ENCODE results near the gene UBAC2.
"Not testable (repeated sequence)": the region's sequence is repeated elsewhere in the genome, so short reads cannot be mapped to it uniquely, and the experiment has no call there.

UBAC2 gene

DNA sequence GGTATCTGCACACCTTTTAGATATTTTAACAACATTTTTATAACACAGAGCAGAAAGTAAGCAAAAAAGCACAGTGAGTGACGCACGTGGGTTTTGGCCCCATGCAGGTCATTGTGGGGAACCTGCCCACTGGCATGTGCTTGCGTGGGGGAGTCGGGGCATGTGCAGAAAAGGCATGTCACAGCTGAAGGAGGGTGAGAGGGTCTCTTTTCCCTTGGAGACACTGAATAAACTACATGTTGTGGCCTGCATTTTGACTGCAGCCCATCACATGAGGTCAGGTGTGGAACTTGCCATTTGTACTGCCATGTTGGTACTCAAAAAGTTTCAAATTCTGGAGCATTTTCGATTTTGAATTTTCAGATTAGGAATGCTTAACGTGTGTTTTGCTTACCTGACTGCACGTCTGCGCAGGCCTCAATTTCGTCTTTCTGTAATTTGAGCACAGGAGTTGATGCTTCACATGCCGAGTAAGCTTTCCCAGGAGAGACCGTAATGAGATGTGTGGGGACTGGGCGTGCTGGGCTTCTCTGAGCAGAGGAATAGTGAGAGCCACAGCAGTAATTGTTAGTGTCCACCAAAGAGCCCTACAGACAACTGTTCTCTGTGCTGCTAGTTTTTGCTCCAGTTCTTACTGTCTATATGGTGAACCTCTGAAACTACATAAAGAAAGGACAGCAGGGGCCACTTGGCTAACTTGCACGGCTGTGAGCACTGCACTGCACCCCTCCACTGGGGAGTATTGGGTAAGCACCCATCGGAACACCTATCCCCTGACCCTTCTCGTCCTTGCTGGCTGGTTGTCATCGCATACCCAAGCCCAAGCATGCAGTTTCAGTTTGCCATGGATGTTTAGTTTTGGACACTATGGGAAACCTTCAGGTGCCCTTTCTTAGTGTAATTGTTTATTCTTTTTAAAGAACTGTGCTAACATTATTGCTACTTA is 179.5 kb downstream of the UBAC2 start:
- no peak for DNase-seq (ENCODE audit: low read depth)

- no peak for DNase-seq (ENCODE audit: low read depth)
These were observed 180.4 kb downstream of the UBAC2 start for GRCh38 chr13:99380921-99381645.

DNA sequence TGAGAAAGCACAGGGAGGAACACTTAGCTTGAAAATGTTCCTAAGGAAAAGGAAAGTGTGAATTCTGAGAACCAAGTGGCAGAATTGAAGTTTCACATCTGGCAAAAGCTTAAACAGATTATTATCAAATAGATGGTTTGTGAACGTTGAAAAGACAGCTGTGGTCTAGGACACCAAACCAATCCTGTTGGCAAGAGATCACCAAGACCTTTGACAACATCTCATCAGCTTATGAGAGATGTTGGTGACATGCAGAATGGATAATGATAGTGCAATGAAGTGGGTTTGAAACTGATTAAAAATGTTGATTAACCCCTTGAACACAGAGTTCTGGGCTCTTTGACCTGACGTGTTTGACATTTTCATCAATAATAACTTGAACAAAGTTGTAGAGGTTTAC is 181.1 kb downstream of the UBAC2 start:
- DNase-seq (ENCODE audit: low read depth): no peak

DNA sequence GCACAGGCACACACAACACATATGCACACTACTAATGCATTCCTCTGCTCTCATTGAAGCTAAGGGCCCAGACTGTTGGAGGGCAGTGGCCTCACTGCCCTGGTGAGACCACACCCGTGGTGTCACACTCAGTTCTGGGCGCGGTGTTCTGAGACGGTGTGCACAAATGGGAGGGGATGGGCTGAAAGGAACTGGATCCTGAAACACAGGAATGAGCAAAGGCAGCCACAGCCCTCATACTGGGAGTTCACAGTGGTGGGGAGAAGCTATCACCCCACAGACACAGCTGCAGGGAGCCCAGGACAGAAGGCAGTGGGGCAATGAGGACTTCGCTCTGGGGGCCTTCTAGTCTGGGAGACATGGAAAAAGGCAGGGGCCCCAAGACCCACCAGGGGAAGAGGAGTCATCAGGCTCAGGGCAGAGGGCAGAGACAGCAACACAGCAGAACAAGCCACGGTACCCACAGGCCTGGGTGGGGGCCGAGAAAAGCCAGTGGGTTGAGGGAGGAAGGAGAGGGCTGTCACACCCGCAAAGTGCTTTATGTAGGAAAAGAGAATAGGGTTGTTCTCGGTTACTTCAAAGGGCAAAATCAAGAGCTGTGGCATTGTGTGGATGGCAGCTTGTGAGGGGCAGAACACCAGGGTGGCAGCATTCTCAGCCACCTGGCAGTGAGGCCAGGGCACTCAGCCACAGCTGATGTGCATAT is 181.9 kb downstream of the UBAC2 start:
- DNase-seq (ENCODE audit: low read depth): no peak

- DNase-seq (ENCODE audit: low read depth): no peak
These were observed 182.9 kb downstream of the UBAC2 start for GRCh38 chr13:99383511-99383921.

DNA sequence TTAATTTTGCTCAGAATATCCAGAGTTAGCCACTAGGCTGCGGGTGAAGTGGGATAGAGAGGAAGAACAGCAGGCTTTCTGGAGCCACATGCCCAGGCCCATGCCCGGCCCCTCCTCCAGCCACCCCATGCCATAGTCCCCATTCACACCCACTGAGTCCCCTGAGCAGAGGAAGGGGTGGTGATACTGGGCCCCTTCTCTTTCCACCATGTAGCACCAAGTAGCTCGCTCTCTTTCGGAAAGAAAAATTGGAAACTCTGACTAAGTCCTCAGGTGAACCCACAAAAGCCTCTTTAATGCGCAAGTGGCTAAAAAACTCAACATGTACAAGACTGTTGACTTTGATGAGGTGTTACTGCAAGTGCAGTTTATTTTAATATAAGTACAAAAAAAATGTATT is 183.3 kb downstream of the UBAC2 start:
- no peak for DNase-seq (ENCODE audit: low read depth)

- DNase-seq (ENCODE audit: low read depth): no peak
These were observed 183.8 kb downstream of the UBAC2 start for GRCh38 chr13:99384468-99384867.

DNA sequence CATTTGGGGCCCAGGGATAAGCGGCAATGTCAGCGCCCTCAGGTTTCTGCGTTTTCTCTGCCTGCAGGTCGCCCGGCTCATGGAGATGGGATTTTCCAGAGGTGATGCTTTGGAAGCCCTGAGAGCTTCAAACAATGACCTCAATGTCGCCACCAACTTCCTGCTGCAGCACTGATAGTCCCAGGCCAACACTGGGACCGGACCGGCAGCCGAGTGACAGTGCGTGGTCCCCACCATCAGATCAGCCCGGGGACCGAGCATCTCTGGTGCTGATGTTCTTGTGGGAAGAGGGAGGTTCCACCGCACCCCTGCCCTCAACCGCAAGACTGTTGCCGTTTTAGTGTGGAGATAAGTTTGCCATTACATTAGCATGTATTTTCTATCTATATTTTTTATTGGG is 184.5 kb downstream of the UBAC2 start:
- DNase-seq (ENCODE audit: low read depth): no peak

DNA sequence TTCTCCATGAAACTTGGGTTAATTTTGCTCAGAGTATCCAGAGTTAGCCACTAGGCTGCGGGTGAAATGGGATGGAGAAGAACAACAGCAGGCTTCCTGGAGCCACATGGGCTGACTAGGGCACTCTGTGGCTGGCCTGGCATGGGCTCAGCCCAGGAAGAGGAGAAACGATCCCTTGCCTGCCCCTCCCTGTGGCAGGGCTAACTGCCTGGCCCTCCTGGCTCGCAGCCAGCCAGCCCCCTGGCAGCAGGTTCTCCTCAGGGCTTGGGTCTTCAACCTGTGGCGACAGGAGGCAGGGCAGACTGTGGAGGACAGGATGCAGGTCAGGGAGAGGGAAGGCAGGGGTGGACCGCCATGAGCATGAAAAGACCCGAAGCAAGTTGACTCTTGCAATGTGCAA is 185.3 kb downstream of the UBAC2 start:
- no peak for DNase-seq (ENCODE audit: low read depth)

GRCh38 chr13:99386495-99386894 is 185.8 kb downstream of the UBAC2 start:
- DNase-seq (ENCODE audit: low read depth): no peak

GRCh38 chr13:99386911-99387788 is 186.5 kb downstream of the UBAC2 start:
- no peak for DNase-seq (ENCODE audit: low read depth)

GRCh38 chr13:99388334-99388923 is 187.8 kb downstream of the UBAC2 start:
- DNase-seq (ENCODE audit: low read depth): no peak

DNA sequence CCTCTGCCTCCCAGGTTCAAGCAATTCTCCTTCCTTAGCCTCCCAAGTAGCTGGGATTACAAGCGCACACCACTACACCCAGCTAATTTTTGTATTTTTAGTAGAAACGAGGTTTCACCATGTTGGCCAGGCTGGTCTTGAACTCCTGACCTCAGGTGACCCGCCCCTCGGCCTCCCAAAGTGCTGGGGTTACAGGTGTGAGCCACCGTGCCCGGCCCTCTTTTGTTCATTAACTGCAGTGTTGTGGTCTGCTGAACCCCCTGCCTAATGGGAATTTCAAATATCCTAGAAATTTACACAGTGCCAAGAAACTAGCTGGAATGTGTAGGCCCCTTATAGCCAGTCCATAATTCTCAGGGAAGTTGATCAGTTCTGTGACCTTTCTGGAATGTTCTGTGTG is 188.4 kb downstream of the UBAC2 start:
- DNase-seq (ENCODE audit: low read depth): not testable (repeated sequence)

- DNase-seq (ENCODE audit: low read depth): no peak
These were observed 189.1 kb downstream of the UBAC2 start for GRCh38 chr13:99389520-99390304.

DNA sequence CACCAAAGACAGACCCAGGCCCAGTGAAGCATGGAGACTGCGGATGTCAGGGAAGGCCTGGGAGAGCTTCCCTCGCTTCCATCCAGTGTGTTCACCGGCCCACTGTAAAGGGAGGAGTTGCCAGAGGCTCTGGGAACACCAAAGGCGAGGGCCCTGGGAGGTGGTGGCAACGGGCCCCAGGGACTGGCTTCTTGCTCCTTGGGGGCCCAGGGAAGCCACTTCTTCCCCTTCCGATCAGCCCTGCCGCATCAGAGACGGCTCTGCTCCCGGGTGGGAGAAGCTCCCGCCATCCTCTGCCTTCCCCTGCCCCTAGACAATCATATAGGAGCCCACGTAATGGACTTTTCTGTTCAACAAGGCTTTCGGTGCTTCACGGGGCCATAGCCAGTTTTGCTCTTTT is 189.9 kb downstream of the UBAC2 start:
- DNase-seq (ENCODE audit: low read depth): no peak

DNA sequence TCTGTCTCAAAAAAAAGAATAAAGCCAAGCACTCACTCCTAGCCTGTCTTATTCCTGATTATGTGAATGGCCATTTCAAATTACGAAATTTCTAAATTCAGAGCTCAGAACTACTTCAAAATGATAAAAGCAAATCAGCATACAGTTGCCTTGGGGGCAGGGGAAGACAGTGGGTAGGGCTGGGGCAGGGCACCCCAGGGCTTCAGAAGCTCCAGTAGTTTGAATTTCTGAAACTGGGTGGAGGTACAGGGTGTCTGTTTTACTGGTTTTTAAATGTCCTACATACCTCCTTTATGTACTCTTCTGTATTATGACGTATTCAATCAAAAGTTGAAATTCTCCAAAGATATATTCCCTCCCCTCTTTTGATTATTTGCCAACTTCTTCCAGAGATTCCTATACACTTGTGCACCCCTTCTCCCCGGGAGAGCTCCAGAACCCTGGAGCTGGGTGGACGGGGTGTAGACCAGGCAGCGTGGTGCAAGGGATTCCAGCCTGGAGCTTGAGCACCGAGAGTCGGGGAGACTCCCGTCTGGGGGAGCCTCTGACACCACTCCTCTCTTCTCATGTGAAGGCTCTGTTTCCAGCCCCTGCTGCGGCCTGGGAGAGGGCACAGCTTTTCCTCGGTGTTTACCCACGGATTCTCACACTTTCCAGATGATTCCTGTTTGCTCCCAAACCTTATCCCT is 191.3 kb downstream of the UBAC2 start:
- DNase-seq (ENCODE audit: low read depth): no peak

DNA sequence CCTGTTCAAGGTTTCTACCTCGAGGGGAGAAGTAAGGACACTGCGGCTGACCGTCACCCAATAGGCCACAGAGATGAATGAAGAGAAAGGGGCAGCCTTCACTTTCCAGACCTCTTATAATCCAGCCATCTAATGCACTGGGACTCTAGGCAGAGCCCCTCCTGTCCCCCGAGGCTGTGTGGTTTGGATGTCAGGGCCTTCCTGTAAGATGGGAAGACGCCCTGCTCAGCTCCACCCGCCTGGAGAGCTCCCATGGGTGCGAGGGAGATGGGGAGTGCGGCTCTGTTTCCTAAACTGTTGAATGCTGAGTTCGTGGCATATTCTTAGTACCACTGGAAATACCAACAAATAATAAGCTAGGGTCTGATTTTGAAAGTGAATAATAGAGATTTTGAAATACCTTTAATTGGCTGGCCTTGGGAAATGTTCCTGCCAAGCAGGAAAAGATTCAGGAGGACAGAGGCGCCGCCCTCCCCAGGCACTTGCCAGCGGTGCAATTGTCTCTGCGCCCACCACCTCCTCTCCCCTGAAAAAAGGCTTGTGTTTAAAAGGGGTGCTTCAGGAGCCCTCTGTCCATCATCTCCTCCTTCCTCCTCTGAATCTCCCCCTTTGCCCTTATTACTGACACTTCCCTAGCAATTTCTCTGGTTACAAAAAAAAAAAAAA is 191.9 kb downstream of the UBAC2 start:
- DNase-seq (ENCODE audit: low read depth): no peak

DNA sequence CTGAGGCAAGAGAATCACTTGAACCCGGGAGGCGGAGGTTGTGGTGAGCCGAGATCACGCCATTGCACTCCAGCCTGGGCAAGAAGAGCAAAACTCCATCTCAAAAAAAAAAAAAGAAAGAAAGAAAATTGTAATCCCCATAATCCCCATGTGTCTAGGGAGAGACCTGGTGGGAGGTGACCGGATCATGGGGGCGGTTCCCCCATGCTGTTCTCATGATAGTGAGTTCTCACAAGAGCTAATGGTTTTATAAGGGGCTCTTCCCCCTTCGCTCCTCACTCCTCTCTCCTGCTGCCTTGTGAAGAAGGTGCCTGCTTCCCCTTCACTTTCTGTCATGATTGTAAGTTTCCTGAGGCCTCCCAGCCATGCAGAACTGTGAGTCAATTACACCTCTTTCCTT is 192.7 kb downstream of the UBAC2 start:
- not testable (repeated sequence) for DNase-seq (ENCODE audit: low read depth)
